Fibroblast of lung (primary cell): ENCODE measurements around the gene LRRC3. TPM values are rescaled to one million over a fixed set of nuclear protein-coding genes. Genes with fewer than 3 reads are reported as not detected.

Source experiments
- DNase-seq, 2 donors: peaks; one replicate each; pipeline versions ENCODE4 v3.0.0 to v3.0.0-alpha.2; 2010; ENCODE audit warnings: low read depth in 2 of 2
- H2AFZ ChIP-seq: 2 replicates; pipeline ENCODE4 v1.5.1; 2012; ENCODE audit warnings: low read length, control low read depth, inconsistent platforms
- H3K27ac ChIP-seq: 2 replicates; pipeline ENCODE4 v1.5.1; 2011; ENCODE audit warnings: low read length, control low read depth; ENCODE audit not compliant: insufficient read depth
- H3K27me3 ChIP-seq: 2 replicates; pipeline ENCODE4 v1.5.1; 2011; ENCODE audit warnings: mild to moderate bottlenecking, low read length; ENCODE audit not compliant: control insufficient read depth, insufficient read depth
- H3K36me3 ChIP-seq: 2 replicates; pipeline ENCODE4 v1.5.1; 2011; ENCODE audit warnings: low read length; ENCODE audit not compliant: control insufficient read depth, insufficient read depth
- H3K4me1 ChIP-seq: 2 replicates; pipeline ENCODE4 v1.5.1; 2011; ENCODE audit warnings: low read length; ENCODE audit not compliant: control insufficient read depth, insufficient read depth; ENCODE audit errors: extremely low read depth
- H3K4me2 ChIP-seq: 2 replicates; pipeline ENCODE4 v1.5.1; 2011; ENCODE audit warnings: low read length, control low read depth; ENCODE audit not compliant: insufficient read depth; ENCODE audit errors: extremely low read depth
- H3K4me3 ChIP-seq, 4 experiments: fragments of 200-600 bp in 1 of 4; sonication (generic) in 1 of 4; replicated peaks in 1 of 4; 2 replicates each; pipeline ENCODE4 v1.5.1; 2011 to 2016; ENCODE audit warnings: low read length in 4 of 4, low read depth in 3 of 4, mild to moderate bottlenecking in 3 of 4, control low read depth in 2 of 4, inconsistent platforms in 1 of 4, mixed read lengths in 1 of 4; ENCODE audit not compliant: insufficient read depth in 1 of 4; ENCODE audit errors: control extremely low read depth in 1 of 4
- H3K79me2 ChIP-seq: 2 replicates; pipeline ENCODE4 v1.5.1; 2012; ENCODE audit warnings: mild to moderate bottlenecking, low read length, inconsistent platforms; ENCODE audit not compliant: control insufficient read depth, insufficient read depth
- H3K9ac ChIP-seq: 2 replicates; pipeline ENCODE4 v1.5.1; 2011; ENCODE audit warnings: mild to moderate bottlenecking, low read length, control low read depth; ENCODE audit not compliant: insufficient read depth
- H3K9me3 ChIP-seq: 2 replicates; pipeline ENCODE4 v1.5.1; 2012; ENCODE audit warnings: low read depth, low read length; ENCODE audit not compliant: control insufficient read depth, insufficient read depth
- H4K20me1 ChIP-seq: 2 replicates; pipeline ENCODE4 v1.5.1; 2011; ENCODE audit warnings: low read length; ENCODE audit not compliant: control insufficient read depth, insufficient read depth; ENCODE audit errors: extremely low read depth
- CTCF ChIP-seq, 2 donors: IDR thresholded peaks in 1 of 2; conservative IDR thresholded peaks in 1 of 2; 1 replicate in 1 of 2; 2 replicates in 1 of 2; pipeline ENCODE4 v1.5.1; 2011 to 2012; ENCODE audit warnings: low read length in 2 of 2, control low read depth in 1 of 2, inconsistent platforms in 1 of 2, low read depth in 1 of 2, mild to moderate bottlenecking in 1 of 2
- EZH2 ChIP-seq: IDR thresholded peaks from 2 replicates; pipeline ENCODE4 v1.5.1; 2012; ENCODE audit warnings: low read length, control low read depth, mild to moderate bottlenecking; ENCODE audit errors: missing control alignments
- polyA plus RNA-seq, 2 donors: library from polyadenylated mRNA; depleted of rRNA in 1 of 2; stranded (reverse) in 1 of 2; unstranded in 1 of 2; fragments of >200 nt; gene quantifications; 2 replicates each; pipeline ENCODE4 v1.2.1, GENCODE V29; 2011 to 2012; ENCODE audit warnings: missing spikeins in 1 of 2
- total RNA-seq: library from RNA; depleted of rRNA; stranded (reverse); fragments of >200 nt; gene quantifications from 2 replicates; pipeline ENCODE4 v1.2.1, GENCODE V29; 2014

The LRRC3 gene
- total and polyA plus RNA-seq, 2 donors (not counting 1 experiment from before 2014, with no cell fraction given), result 0.50 to 0.52 TPM

- H3K79me2 ChIP-seq, result no peaks in the 10 kb centered on the region
- no peaks in the 10 kb centered on the region for H3K4me1 ChIP-seq
- no peaks in the 10 kb centered on the region for H3K27me3 ChIP-seq
- no peak overlapping the region for H3K4me2 ChIP-seq
- H3K27ac ChIP-seq, result no peak overlapping the region
- H3K9me3 ChIP-seq, result no peaks in the 10 kb centered on the region
- TF ChIP-seq CTCF (conservative IDR thresholded peaks at IDR 0.05 in 1 of 2, IDR thresholded peaks at IDR 0.05 in 1 of 2; ENCODE audit: low read depth in 1 of 2, low read length in 2 of 2) (no peak), EZH2 (no peak)
- H3K4me3 ChIP-seq, result no peak overlapping the region
- H2AFZ ChIP-seq, result no peak overlapping the region
- no peak for DNase-seq
- no peaks in the 10 kb centered on the region for H3K36me3 ChIP-seq
- H4K20me1 ChIP-seq, result no peaks in the 10 kb centered on the region
- H3K9ac ChIP-seq, result no peak overlapping the region
Observed at GRCh38 chr21:44432841-44433790, 22.2 kb upstream of the LRRC3 start.

- Histone ChIP-seq H4K20me1 (no peaks in the 10 kb centered on the region), H3K4me3 (no peak overlapping the region), H3K36me3 (no peaks in the 10 kb centered on the region), H2AFZ (no peak overlapping the region), H3K79me2 (no peaks in the 10 kb centered on the region), H3K27me3 (no peaks in the 10 kb centered on the region), H3K4me2 (no peak overlapping the region), H3K9me3 (no peaks in the 10 kb centered on the region), H3K4me1 (no peaks in the 10 kb centered on the region), H3K9ac (no peak overlapping the region), H3K27ac (no peak overlapping the region)
- DNase-seq, result no peak
- TF ChIP-seq EZH2 (no peak), CTCF (conservative IDR thresholded peaks at IDR 0.05 in 1 of 2, IDR thresholded peaks at IDR 0.05 in 1 of 2; ENCODE audit: low read depth in 1 of 2, low read length in 2 of 2) (no peak)
Observed at GRCh38 chr21:44433791-44434567, 21.3 kb upstream of the LRRC3 start.

DNA sequence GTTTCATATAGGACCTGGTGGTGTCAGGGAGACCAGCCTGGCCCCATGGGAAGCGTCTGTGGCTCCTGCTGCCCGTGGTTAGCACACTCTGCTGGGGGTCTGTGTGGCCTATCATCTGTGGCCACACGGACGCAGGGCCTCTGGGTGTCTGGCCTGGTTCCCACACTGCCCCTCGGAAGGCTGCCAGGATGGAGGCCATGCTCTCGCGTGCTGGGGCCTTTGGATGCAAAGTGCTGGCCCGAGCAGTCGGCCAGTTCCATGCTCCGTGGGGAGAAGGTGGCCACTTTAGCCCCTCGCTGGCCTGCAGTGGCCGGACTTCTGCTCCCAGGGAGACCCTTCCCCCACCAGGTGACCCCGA lies 20.8 kb upstream of the LRRC3 start:
- no peak overlapping the region for H3K4me3 ChIP-seq
- H3K27ac ChIP-seq, result no peak overlapping the region
- DNase-seq, result no peak
- H3K36me3 ChIP-seq, result no peaks in the 10 kb centered on the region
- no peaks in the 10 kb centered on the region for H3K79me2 ChIP-seq
- H4K20me1 ChIP-seq, result no peaks in the 10 kb centered on the region
- H3K27me3 ChIP-seq, result no peaks in the 10 kb centered on the region
- H3K4me1 ChIP-seq, result no peaks in the 10 kb centered on the region
- H3K9ac ChIP-seq, result no peak overlapping the region
- no peaks in the 10 kb centered on the region for H3K9me3 ChIP-seq
- no peak for TF ChIP-seq CTCF (conservative IDR thresholded peaks at IDR 0.05 in 1 of 2, IDR thresholded peaks at IDR 0.05 in 1 of 2; ENCODE audit: low read depth in 1 of 2, low read length in 2 of 2)
- no peak for TF ChIP-seq EZH2
- no peak overlapping the region for H2AFZ ChIP-seq
- no peak overlapping the region for H3K4me2 ChIP-seq
